Astrocyte of the spinal cord (primary cell): ENCODE measurements around the gene NPM3.
"Not testable (repeated sequence)": the region's sequence is repeated elsewhere in the genome, so short reads cannot be mapped to it uniquely, and the experiment has no call there.

Experiments used
- DNase-seq: peaks from one replicate; pipeline ENCODE4 v3.0.0; 2011; ENCODE audit warnings: low read depth, low spot score
- H3K4me3 ChIP-seq: 2 replicates; pipeline ENCODE4 v1.5.1; 2011; ENCODE audit warnings: low read depth, mild to moderate bottlenecking, low read length, moderate library complexity
- CTCF ChIP-seq: IDR thresholded peaks from 2 replicates; pipeline ENCODE4 v1.5.1; 2012; ENCODE audit warnings: low read depth, mild to moderate bottlenecking, low read length, inconsistent platforms
- in situ Hi-C: cut with HindIII; loops from 2 replicates; pipeline ENCODE4 v1.10.0; 2017; ENCODE audit warnings: low sequenced_read_pairs

Gene NPM3

GRCh38 chr10:101807158-101807557, 23.9 kb upstream of the NPM3 start:
- in situ Hi-C loops = no loop called here
- H3K4me3 ChIP-seq = no peak overlapping the region
- TF ChIP-seq CTCF = no peak
- DNase-seq = no peak

- in situ Hi-C loops = no loop called here
- no peak for DNase-seq
- no peak overlapping the region for H3K4me3 ChIP-seq
- TF ChIP-seq CTCF = no peak
Observed at GRCh38 chr10:101803511-101803910, 20.3 kb upstream of the NPM3 start.

GRCh38 chr10:101797403-101798059, 14.3 kb upstream of the NPM3 start:
- H3K4me3 ChIP-seq = no peak overlapping the region
- TF ChIP-seq CTCF = no peak
- in situ Hi-C loops = no loop called here
- no peak for DNase-seq

- no peak for DNase-seq
- no peak for TF ChIP-seq CTCF
- H3K4me3 ChIP-seq = no peak overlapping the region
- in situ Hi-C loops = no loop called here
Observed at GRCh38 chr10:101793526-101793925, 10.3 kb upstream of the NPM3 start.

GRCh38 chr10:101789686-101790085, 6.4 kb upstream of the NPM3 start:
- no peak for DNase-seq
- in situ Hi-C loops = no loop called here
- no peak for TF ChIP-seq CTCF
- H3K4me3 ChIP-seq = no peak overlapping the region

- DNase-seq, in situ Hi-C loops, H3K4me3 ChIP-seq: not testable (repeated sequence)
Observed at GRCh38 chr10:101789231-101789630, 6.0 kb upstream of the NPM3 start.

GRCh38 chr10:101785801-101786200, 2.6 kb upstream of the NPM3 start:
- no peak overlapping the region for H3K4me3 ChIP-seq
- in situ Hi-C loops = no loop called here
- no peak for DNase-seq
- TF ChIP-seq CTCF = no peak
